ENCODE results near the gene SPANXN3.
"Not testable (repeated sequence)": the region's sequence is repeated elsewhere in the genome, so short reads cannot be mapped to it uniquely, and the experiment has no call there.

SPANXN3 gene, protein sequence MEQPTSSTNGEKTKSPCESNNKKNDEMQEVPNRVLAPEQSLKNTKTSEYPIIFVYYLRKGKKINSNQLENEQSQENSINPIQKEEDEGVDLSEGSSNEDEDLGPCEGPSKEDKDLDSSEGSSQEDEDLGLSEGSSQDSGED

GRCh38 chrX:143517375-143517774, at the start of gene SPANXN3:
TSS of gene SPANXN3 (minus strand) at chrX:143517475. CDS start at chrX:143517391, 84 bp downstream.
- not testable (repeated sequence) for FAIRE-seq

GRCh38 chrX:143536176-143536575, 18.9 kb upstream of the SPANXN3 start:
- no peak for FAIRE-seq

DNA sequence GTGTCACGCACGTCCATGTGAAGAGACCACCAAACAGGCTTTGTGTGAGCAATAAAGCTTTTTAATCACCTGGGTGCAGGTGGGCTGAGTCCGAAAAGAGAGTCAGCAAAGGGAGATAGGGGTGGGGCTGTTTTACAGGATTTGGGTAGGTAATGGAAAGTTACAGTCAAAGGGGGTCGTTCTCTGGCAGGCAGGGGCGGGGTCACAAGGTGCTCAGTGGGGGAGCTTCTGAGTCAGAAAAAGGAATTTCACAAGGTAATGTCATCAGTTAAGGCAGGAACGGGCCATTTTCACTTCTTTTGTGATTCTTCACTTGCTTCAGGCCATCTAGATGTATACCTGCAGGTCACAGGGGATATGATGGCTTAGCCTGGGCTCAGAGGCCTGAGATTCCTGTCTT, 15.1 kb downstream of the SPANXN3 start:
- FAIRE-seq, result not testable (repeated sequence)

DNA sequence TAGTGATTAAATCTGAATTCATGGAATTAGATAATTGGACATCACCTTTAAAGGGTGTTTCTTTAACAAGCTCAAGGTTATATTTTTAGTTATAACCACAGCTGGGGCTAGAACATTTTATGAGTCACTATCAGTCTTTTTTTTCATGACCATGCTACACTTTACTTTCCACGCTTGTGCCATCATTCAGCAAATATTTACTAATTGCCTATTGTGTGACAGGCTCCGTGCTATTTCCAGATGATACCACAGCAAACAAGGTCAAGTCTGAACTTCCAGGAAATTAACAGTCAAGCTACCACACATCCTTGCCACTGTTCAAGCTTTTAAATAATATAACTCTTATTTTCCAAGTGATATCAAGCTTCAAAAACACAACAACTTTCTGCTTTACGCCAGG, 16.5 kb downstream of the SPANXN3 start:
- no peak for FAIRE-seq

- FAIRE-seq, result no peak
Observed at GRCh38 chrX:143486105-143486504, 31.2 kb downstream of the SPANXN3 start.

DNA sequence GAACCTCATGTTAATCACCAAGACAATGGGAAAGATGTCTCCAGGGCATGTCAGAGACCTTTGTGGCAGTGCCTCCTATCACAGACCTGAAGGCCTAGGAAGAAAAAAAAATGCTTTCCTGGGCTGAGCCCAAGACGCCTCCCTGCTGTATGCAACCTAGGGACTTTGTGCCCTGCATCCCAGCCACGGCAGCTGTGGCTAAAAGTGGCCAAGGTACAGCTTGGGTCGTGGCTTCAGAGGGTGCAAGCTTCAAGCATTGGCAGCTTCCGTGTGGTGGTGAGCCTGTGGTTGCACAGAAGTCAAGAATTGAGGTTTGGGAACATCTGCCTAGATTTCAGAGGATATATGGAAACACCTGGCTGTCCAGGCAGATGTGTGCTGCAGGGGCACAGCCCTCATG, 40.5 kb downstream of the SPANXN3 start:
- no peak for FAIRE-seq

GRCh38 chrX:143472347-143472938, 44.8 kb downstream of the SPANXN3 start:
- no peak for FAIRE-seq

- no peak for FAIRE-seq
Observed at GRCh38 chrX:143466130-143466529, 51.1 kb downstream of the SPANXN3 start.

- FAIRE-seq, result no peak
Observed at GRCh38 chrX:143462696-143463095, 54.6 kb downstream of the SPANXN3 start.

- no peak for FAIRE-seq
Observed at GRCh38 chrX:143461606-143462005, 55.7 kb downstream of the SPANXN3 start.
